ENCODE measurements around the gene TIAM2. TPM values are rescaled to one million over a fixed set of nuclear protein-coding genes. Genes with fewer than 3 reads are reported as not detected.

TIAM2 gene
- 72.4 TPM for total RNA-seq

GRCh38 chr6:154995254-154996015, at the start of gene TIAM2:
Gene TIAM2 (plus strand): TSS chr6:154995315. CDS start chr6:155129224, 133,909 bp downstream.

GRCh38 chr6:155263373-155264063, 268.4 kb downstream of the TIAM2 start, which contains the start of gene CLDN20:
Gene CLDN20 (plus strand): TSS chr6:155264013. CDS start chr6:155275720, 11,707 bp downstream.

